IPS-20b (cell line): ENCODE measurements around the gene LMX1B.

ENCODE experiments used
- H3K27ac ChIP-seq: one replicate; pipeline ENCODE4 v1.5.1; 2013; ENCODE audit warnings: low read length
- H3K27me3 ChIP-seq: 2 replicates; pipeline ENCODE4 v1.6.1; 2013; ENCODE audit warnings: mild to moderate bottlenecking, low read length, inconsistent platforms; ENCODE audit not compliant: insufficient read depth
- H3K36me3 ChIP-seq: 2 replicates; pipeline ENCODE4 v1.6.1; 2013; ENCODE audit warnings: low read depth, mild to moderate bottlenecking, inconsistent platforms, low read length, moderate library complexity; ENCODE audit not compliant: insufficient read depth
- H3K4me1 ChIP-seq: 2 replicates; pipeline ENCODE4 v1.6.1; 2013; ENCODE audit warnings: mild to moderate bottlenecking, control low read depth, inconsistent platforms, low read length, moderate library complexity; ENCODE audit not compliant: insufficient read depth
- H3K4me3 ChIP-seq: 2 replicates; pipeline ENCODE4 v1.5.1; 2013; ENCODE audit warnings: mild to moderate bottlenecking, low read length, inconsistent platforms
- H3K9ac ChIP-seq: 2 replicates; pipeline ENCODE4 v1.6.1; 2013; ENCODE audit warnings: low read depth, mild to moderate bottlenecking, inconsistent platforms, low read length, moderate library complexity
- H3K9me3 ChIP-seq: 2 replicates; pipeline ENCODE4 v1.6.1; 2013; ENCODE audit warnings: mild to moderate bottlenecking, low read depth, low read length, inconsistent platforms; ENCODE audit not compliant: insufficient read depth

LMX1B gene

DNA sequence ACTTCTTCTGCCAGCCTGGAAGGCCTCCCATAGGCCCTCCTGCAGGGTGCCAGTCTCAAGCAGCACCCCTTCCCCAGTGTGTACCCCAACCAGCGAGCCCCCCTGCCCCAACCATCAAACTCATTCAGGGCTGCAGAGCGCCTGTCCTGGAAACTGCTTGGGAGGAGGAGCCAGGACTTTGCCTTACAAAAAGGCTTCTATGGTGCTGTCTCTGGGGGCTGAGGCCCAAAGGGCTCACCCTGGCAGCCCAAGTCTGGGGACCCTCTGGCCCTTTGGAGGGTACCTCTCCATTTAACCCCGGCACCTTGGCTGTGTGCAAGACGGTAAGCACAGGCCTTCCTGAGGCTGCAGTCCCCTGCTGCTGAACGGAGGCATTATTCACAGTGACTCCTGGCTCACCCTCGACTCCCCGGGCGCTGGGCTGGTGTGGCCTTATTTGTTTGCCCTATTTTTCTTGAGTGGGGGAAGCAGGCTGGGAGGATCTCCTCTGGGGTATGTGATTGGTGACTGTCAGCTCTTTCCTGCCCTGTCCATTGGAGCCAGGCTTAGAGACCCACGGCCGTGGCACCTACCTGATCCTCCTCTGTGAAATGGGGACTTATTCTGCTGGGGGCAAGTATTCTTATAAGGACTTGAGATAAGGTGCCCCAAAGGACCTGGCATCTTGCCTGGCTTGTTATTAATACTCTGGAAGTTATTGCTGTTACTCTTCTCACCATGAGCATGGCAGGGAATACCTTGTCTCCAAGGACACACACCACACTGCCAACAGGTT, 5.8 kb downstream of the LMX1B start:
- Histone ChIP-seq H3K36me3 (no peaks in the 10 kb centered on the region), H3K27ac (no peak overlapping the region), H3K9ac (no peak overlapping the region), H3K4me1 (peaks cover 19% of the 10 kb centered on the region), H3K9me3 (peaks cover 4% of the 10 kb centered on the region; the same call in 1 of the 2 replicates), H3K4me3 (peak overlapping the region; percentile 46; the same call in 1 of the 2 replicates), H3K27me3 (peaks cover 100% of the 10 kb centered on the region)

DNA sequence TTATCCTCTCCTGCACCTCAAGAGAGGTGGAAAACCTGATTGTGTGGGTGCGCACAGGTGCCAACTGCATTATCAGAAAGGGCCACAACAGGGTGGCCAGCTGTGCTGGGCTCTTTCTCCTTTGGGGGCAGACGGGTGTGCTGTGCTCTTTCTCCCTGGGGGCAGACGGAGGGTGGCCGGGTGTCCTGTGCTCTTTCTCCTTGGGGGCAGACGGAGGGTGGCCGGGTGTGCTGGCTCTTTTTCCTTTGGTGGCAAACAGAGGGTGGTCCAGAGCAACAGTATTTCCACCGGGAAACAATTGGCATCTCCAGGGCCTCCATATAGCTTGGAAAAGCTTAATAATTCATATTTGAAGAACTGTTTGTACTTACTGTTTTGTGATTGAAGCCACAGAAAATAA, 6.8 kb downstream of the LMX1B start:
- peaks cover 4% of the 10 kb centered on the region; the same call in 1 of the 2 replicates for H3K9me3 ChIP-seq
- H3K36me3 ChIP-seq, result no peaks in the 10 kb centered on the region
- no peak overlapping the region for H3K27ac ChIP-seq
- H3K9ac ChIP-seq, result no peak overlapping the region
- H3K4me1 ChIP-seq, result peaks cover 25% of the 10 kb centered on the region
- H3K27me3 ChIP-seq, result peaks cover 100% of the 10 kb centered on the region
- H3K4me3 ChIP-seq, result no peak overlapping the region

DNA sequence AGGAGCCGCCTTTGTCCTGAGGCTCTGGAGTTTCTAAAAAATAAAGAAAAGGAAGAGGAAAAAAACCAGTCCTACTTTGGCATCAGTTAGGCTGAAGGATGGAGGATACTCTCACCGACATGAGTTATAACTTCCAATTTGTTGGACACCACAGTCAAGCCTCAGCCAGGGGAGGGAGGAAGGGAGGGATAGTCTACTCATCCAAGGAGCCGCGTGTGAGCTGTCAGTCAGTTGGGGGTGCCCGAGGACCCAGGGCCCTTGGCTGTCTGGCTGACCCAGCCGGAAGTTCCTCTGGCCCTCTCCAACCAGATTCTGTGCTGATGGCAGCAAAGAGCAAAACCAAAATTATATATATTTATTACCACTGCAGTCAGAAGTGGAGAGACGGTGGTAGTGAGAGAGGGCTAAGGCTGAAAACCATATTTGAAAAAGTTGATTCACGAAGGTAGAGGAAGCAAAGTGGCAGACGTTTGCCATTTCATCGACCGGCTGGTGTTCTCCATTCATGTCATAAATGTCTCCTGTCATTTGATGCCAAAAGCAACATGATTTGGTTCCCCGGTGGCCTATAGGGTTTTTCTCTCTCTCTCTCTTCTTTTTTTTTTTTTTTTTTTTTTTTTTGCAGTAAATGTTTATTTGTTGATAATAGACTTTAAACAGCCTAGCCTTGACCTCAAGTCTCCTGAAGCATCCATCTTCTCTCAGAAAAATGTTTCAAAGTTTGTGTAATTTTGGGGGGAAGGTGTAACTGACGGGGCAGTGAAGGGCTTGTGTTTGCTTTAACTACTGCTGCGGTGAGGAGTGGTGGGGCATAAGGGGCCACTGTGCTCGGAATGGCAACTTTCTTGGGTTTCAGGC, 7.6 kb downstream of the LMX1B start:
- Histone ChIP-seq H3K4me1 (peaks cover 25% of the 10 kb centered on the region), H3K27ac (no peak overlapping the region), H3K27me3 (peaks cover 100% of the 10 kb centered on the region), H3K4me3 (no peak overlapping the region), H3K9ac (no peak overlapping the region), H3K36me3 (no peaks in the 10 kb centered on the region), H3K9me3 (peaks cover 4% of the 10 kb centered on the region; the same call in 1 of the 2 replicates)

DNA sequence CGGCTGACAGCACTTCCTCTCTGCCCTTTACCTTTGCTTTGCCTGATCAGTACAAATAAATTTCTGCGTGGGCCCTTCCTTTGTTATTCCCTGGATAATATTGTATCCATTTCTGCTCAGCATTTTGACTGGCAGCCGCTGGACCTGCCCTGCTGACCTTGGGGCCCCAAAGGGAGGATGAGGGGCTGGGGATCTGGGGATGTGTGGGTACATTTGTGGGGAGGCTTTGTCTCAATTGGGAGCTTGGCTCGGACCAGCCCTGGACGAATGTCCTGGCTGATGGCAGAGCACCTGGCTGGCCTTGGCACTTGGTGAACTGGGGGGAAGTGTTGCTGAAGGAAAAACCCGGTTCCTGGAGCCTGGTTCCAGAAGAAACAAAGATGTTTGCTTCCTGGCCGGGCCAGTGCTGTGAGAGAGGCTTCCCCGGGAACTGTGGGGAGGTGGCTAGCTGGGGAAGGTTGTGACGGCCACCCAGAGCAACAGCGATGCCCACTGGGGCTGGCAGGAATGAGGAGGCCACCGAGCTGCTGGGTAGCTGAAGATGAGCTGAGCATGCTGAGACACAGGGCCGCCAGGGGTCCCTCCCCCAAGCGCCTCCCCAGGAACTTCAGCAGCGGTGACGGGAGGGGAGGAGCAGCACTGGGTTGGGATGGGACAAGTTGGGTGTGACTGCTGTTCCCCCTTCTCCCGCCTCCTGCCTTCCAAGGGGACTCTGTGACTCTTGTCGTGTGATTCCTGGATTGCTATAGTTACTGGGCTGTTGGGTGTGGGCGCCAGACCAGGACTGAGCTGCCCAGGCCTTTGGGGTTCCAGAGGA, 8.4 kb downstream of the LMX1B start:
- H3K9ac ChIP-seq, result no peak overlapping the region
- H3K27me3 ChIP-seq, result peaks cover 100% of the 10 kb centered on the region
- no peak overlapping the region for H3K27ac ChIP-seq
- H3K36me3 ChIP-seq, result no peaks in the 10 kb centered on the region
- peaks cover 25% of the 10 kb centered on the region for H3K4me1 ChIP-seq
- peaks cover 4% of the 10 kb centered on the region; the same call in 1 of the 2 replicates for H3K9me3 ChIP-seq
- no peak overlapping the region for H3K4me3 ChIP-seq

DNA sequence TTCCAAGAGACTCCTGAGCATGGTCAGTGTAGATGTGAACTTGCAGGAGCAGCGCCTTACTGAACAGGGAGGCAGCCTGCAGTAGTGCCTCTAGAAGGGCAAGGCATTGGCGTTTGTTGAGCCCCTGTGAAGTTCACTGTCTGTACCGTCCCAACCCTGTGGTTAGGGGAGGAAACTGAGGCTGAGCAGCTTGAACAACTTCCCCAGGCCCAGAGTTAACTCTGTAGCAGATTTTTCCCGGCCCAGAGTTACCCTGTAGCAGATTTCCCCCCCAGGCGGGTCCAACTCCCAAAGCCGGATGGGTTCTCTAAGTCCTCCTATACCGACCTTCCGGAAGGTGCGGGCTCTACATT, 9.6 kb downstream of the LMX1B start:
- Histone ChIP-seq H3K36me3 (no peaks in the 10 kb centered on the region), H3K9me3 (peaks cover 4% of the 10 kb centered on the region; the same call in 1 of the 2 replicates), H3K4me1 (peaks cover 13% of the 10 kb centered on the region; the same call in 1 of the 2 replicates), H3K9ac (no peak overlapping the region), H3K4me3 (no peak overlapping the region), H3K27ac (no peak overlapping the region), H3K27me3 (peaks cover 100% of the 10 kb centered on the region)

DNA sequence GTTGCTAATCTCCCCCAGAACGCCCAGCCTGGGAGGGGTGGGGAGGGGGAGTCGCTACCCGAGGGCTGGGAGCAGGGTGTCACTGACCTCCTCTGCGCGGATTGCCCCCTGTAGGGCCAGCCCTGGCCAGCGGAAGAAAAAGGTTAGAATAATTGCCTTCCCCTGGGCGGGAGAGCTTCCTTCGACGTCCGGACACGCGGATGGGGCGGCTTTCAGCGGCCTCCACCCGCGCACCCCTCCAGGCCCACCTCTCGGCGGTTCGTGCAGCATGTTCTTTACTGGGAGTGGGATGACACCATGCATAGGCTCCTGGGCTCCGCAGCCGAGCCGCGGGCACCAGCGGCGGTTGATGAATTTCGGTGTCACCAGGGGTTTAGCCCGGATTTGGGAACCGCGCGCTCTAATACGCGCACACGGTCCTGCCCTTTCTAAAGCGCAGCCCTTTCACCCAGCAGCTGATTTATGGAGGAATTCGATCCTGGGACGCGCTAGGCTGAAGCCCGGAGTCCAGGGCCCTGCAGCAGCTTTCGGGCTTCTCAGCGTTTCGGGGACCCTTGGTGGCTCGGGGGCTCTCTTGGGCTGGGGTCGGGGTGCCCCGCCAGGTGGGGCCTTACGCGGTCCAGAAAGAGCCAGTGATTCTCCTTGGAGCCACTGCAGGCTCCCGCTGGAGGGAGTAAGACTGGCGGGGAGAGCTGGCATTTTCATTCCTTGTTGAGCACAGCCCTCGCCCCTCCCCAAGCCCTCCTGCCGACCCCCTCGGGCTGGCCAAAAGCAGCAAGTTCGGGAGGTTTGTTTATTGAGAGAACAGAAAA, 10.1 kb downstream of the LMX1B start:
- no peaks in the 10 kb centered on the region for H3K36me3 ChIP-seq
- peaks cover 100% of the 10 kb centered on the region for H3K27me3 ChIP-seq
- peak overlapping the region; percentile 44; the same call in 1 of the 2 replicates for H3K4me3 ChIP-seq
- peaks cover 4% of the 10 kb centered on the region; the same call in 1 of the 2 replicates for H3K9me3 ChIP-seq
- H3K4me1 ChIP-seq, result peaks cover 9% of the 10 kb centered on the region; the same call in 1 of the 2 replicates
- no peak overlapping the region for H3K27ac ChIP-seq
- H3K9ac ChIP-seq, result no peak overlapping the region

DNA sequence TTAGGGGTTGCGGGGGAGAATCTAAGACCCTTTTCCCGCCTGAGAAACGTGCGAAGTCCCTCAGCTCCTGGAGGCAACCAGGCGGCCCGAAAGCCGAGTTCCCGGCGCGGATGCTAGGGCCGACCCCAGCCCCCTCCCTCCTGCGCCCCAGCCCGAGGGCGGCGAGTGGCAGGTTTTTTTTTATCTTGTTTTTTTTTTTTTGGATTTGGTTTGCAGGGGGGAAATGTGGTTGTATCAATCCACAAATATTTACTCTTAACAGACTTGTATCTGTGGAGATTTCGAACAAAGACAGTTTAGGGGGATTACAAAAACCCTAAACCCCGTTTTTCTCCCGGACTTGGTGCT, 10.7 kb downstream of the LMX1B start:
- Histone ChIP-seq H3K4me1 (peaks cover 9% of the 10 kb centered on the region; the same call in 1 of the 2 replicates), H3K27me3 (peaks cover 100% of the 10 kb centered on the region), H3K4me3 (peak overlapping the region; percentile 44; the same call in 1 of the 2 replicates), H3K36me3 (no peaks in the 10 kb centered on the region), H3K9ac (no peak overlapping the region), H3K9me3 (peaks cover 3% of the 10 kb centered on the region; the same call in 1 of the 2 replicates), H3K27ac (no peak overlapping the region)

DNA sequence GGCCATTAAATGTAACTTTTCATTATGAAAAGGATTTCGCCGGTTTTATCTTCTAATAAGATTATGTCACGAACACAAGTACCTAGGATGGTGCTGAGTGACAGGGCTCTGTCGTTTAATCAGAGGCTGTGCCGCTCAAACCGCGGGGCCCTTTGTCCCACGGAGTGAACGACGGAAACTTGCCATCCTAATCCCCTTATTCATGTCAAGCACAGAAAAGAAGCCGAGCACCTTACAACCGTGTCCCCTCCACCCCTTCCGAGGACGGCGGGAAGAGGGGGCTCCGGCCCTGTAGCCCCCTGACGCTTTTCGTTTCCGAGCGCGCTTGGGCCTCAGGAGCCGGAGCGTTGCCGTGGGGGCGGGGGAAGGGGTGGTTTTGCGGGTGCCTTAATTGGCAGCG, 11.2 kb downstream of the LMX1B start:
- Histone ChIP-seq H3K27me3 (peaks cover 100% of the 10 kb centered on the region), H3K27ac (no peak overlapping the region), H3K9me3 (no peaks in the 10 kb centered on the region), H3K4me1 (peaks cover 9% of the 10 kb centered on the region; the same call in 1 of the 2 replicates), H3K9ac (no peak overlapping the region), H3K36me3 (no peaks in the 10 kb centered on the region), H3K4me3 (peak overlapping the region; percentile 44; the same call in 1 of the 2 replicates)

DNA sequence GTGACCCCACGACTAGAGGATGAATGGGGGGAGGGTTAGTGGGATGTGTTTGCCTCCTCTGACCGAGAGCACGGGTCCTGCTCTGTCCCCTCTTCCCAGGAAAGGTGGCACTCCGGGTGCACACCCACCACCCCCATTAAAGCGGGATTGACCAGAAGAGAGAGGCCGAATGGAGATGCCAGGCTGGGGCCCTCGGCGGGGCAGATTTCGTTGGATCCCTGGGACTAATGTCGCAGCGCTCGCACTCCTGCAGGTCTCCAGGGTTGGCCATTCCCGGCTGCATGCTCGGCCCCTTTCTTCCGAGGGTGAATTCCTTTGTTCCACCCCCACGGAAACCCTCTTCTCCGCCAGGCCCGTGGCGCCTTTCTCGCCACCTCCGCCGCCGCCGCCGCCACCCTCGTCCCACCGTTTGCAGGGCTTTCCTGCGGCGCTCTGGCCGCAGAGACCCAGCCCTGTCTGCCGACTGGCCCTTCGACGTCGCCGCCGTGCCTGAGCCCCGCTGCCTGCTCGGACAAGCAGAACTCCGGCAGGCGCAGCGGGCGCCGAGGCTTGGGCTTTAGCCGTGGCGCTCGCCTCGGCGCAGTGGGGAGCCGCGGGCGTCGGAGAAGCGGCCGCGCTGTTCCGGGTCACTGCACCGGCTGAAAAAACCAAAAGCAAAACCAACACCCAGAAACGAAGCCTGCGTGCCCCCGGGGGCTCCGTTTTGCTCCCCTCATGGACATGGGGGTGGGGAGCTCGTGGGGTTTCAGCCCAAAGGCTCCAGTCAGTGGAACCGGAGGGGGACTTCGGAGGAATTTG, 11.8 kb downstream of the LMX1B start:
- Histone ChIP-seq H3K36me3 (no peaks in the 10 kb centered on the region), H3K4me1 (peaks cover 9% of the 10 kb centered on the region; the same call in 1 of the 2 replicates), H3K27ac (no peak overlapping the region), H3K4me3 (peak overlapping the region; percentile 52; the same call in 1 of the 2 replicates), H3K27me3 (peaks cover 100% of the 10 kb centered on the region), H3K9me3 (no peaks in the 10 kb centered on the region), H3K9ac (no peak overlapping the region)
